ENCODE measurements around the gene REEP2.
"Not testable (repeated sequence)": the region's sequence is repeated elsewhere in the genome, so short reads cannot be mapped to it uniquely, and the experiment has no call there.

Gene REEP2

GRCh38 chr5:138438724-138439476 lies at the start of gene REEP2:
Gene REEP2, plus strand, starts transcription at chr5:138439057. Its CDS starts 152 bp downstream, at chr5:138439209.
- TF ChIP-seq ZNF274 (IDR thresholded peaks at IDR 0.05; ENCODE audit: low read depth, low read length) = no peak

GRCh38 chr5:138389332-138389731 lies 49.5 kb upstream of the REEP2 start:
- no peak for TF ChIP-seq ZNF274 (IDR thresholded peaks at IDR 0.05; ENCODE audit: low read depth, low read length)
- H3K4me3 ChIP-seq (ENCODE audit: low read length) = no peak overlapping the region

More at GRCh38 chr5:138438724-138439476, at the start of gene REEP2:
- peak within 1 kb of the TSS; percentile 10 for H3K4me3 ChIP-seq (ENCODE audit: low read length)

- H3K4me3 ChIP-seq (ENCODE audit: low read length) = not testable (repeated sequence)
Observed at GRCh38 chr5:138389911-138390310, 48.9 kb upstream of the REEP2 start.

- H3K4me3 ChIP-seq (ENCODE audit: low read length) = no peak overlapping the region
- no peak for TF ChIP-seq ZNF274 (IDR thresholded peaks at IDR 0.05; ENCODE audit: low read depth, low read length)
Observed at GRCh38 chr5:138391859-138392386, 46.9 kb upstream of the REEP2 start.

GRCh38 chr5:138402640-138403039 lies 36.2 kb upstream of the REEP2 start:
- no peak for TF ChIP-seq ZNF274 (IDR thresholded peaks at IDR 0.05; ENCODE audit: low read depth, low read length)
- no peak overlapping the region for H3K4me3 ChIP-seq (ENCODE audit: low read length)

GRCh38 chr5:138408023-138408422 lies 30.8 kb upstream of the REEP2 start:
- TF ChIP-seq ZNF274 (IDR thresholded peaks at IDR 0.05; ENCODE audit: low read depth, low read length) = no peak
- peak overlapping the region; percentile 35 for H3K4me3 ChIP-seq (ENCODE audit: low read length)

- not testable (repeated sequence) for H3K4me3 ChIP-seq (ENCODE audit: low read length)
Observed at GRCh38 chr5:138410996-138411640, 27.7 kb upstream of the REEP2 start.

- TF ChIP-seq ZNF274 (IDR thresholded peaks at IDR 0.05; ENCODE audit: low read depth, low read length) = no peak
- H3K4me3 ChIP-seq (ENCODE audit: low read length) = no peak overlapping the region
Observed at GRCh38 chr5:138418444-138418843, 20.4 kb upstream of the REEP2 start.

GRCh38 chr5:138425079-138425478 lies 13.8 kb upstream of the REEP2 start:
- H3K4me3 ChIP-seq (ENCODE audit: low read length) = no peak overlapping the region
- no peak for TF ChIP-seq ZNF274 (IDR thresholded peaks at IDR 0.05; ENCODE audit: low read depth, low read length)

GRCh38 chr5:138435943-138436342 lies 2.9 kb upstream of the REEP2 start:
- no peak for TF ChIP-seq ZNF274 (IDR thresholded peaks at IDR 0.05; ENCODE audit: low read depth, low read length)
- H3K4me3 ChIP-seq (ENCODE audit: low read length) = no peak overlapping the region

- TF ChIP-seq ZNF274 (IDR thresholded peaks at IDR 0.05; ENCODE audit: low read depth, low read length) = no peak
Observed at GRCh38 chr5:138438003-138438723, 694 bp upstream of the REEP2 start.

GRCh38 chr5:138439477-138440158 lies 761 bp downstream of the REEP2 start:
- H3K4me3 ChIP-seq (ENCODE audit: low read length) = peak overlapping the region; percentile 10
- TF ChIP-seq ZNF274 (IDR thresholded peaks at IDR 0.05; ENCODE audit: low read depth, low read length) = no peak

More at GRCh38 chr5:138438003-138438723, 694 bp upstream of the REEP2 start:
- H3K4me3 ChIP-seq (ENCODE audit: low read length) = peak overlapping the region; percentile 10; the same call in 1 of the 2 replicates

- TF ChIP-seq ZNF274 (IDR thresholded peaks at IDR 0.05; ENCODE audit: low read depth, low read length) = no peak
- H3K4me3 ChIP-seq (ENCODE audit: low read length) = no peak overlapping the region
Observed at GRCh38 chr5:138440159-138441073, 1.6 kb downstream of the REEP2 start.

All from GM08714 (cell line).